Left ventricle myocardium inferior (tissue), 1 donor: ENCODE data around the gene SUN2. TPM values are rescaled to one million over a fixed set of nuclear protein-coding genes. Genes with fewer than 3 reads are reported as not detected.

Experiments used
- DNase-seq: peaks from one replicate; pipeline ENCODE4 v3.0.0-alpha.2; 2020
- H3K27ac ChIP-seq: fragments of 200-600 bp; replicated peaks from 2 replicates; pipeline ENCODE4 v1.8.0; 2021
- H3K27me3 ChIP-seq: fragments of 200-600 bp; 2 replicates; pipeline ENCODE4 v1.8.0; 2021; ENCODE audit warnings: low read depth
- H3K36me3 ChIP-seq: fragments of 200-600 bp; 2 replicates; pipeline ENCODE4 v1.8.0; 2021
- H3K4me1 ChIP-seq: fragments of 200-600 bp; 2 replicates; pipeline ENCODE4 v1.8.0; 2021
- H3K4me3 ChIP-seq: fragments of 200-600 bp; 2 replicates; pipeline ENCODE4 v1.8.0; 2021; ENCODE audit warnings: mild to moderate bottlenecking, moderate library complexity
- H3K9me3 ChIP-seq: fragments of 200-600 bp; replicated peaks from 2 replicates; pipeline ENCODE4 v1.8.0; 2021
- intact Hi-C: fragments of 100-400 bp; cut with micrococcal nuclease; formaldehyde crosslinking; loops from one replicate; pipeline ENCODE4 v1.11.0; 2022
- total RNA-seq: library from RNA; stranded (reverse); fragmentation: NEBNext Ultra II Directional; extraction: Animal tissue kit (Norgen Biotek cat#: 25700); gene quantifications from one replicate; pipeline ENCODE4 v1.2.1, GENCODE V29; 2021
- TF ChIP-seq, protein P1 (sequence below): fragments of 200-600 bp; IDR thresholded peaks from 2 replicates; pipeline ENCODE4 v1.8.0; 2021; ENCODE audit warnings: antibody characterized with exemption, mild to moderate bottlenecking, borderline replicate concordance
- donor health status: DM: no; HTN: yes; CAD: no; lungs with severe emphysema.

The SUN2 gene
- total RNA-seq, 1 donor from 2014 or later = 116 TPM

DNA sequence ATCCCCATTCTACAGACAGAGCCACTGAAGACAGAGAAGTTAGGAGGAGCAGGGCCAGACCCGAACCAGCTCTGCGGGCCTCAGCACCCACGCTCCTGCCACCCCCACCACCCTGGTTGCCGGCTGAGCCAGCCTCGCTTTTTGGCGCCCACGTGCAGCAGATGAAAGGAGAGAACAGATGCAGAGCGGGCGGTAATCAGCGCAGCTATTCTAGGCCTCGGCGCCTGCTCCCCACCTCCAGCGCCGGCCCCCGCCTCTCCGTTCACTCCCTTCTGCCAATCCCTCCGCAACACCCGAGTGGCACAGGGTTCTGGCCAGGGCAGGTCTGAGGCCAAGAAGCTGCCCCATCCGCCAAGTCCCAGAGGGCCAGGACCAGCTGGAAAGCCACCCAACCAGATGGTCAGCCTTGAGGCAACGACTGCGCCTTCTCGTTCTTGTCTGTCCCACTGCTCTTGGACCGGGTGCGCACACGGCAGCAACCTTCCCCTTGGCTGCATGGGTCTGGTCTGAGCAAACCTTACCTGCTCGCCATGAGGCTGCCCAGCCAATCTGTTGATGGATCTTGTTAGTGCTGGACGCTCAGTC lies 21.4 kb upstream of the SUN2 start:
- no peak overlapping the region for H3K4me3 ChIP-seq
- H3K27me3 ChIP-seq = no peaks in the 10 kb centered on the region
- no peak overlapping the region for H3K27ac ChIP-seq
- intact Hi-C loops = loop anchor here (10.0 kb wide), 1 partner anchor 338 kb away; no protein-coding TSS in a partner anchor
- TF ChIP-seq, protein P1, sequence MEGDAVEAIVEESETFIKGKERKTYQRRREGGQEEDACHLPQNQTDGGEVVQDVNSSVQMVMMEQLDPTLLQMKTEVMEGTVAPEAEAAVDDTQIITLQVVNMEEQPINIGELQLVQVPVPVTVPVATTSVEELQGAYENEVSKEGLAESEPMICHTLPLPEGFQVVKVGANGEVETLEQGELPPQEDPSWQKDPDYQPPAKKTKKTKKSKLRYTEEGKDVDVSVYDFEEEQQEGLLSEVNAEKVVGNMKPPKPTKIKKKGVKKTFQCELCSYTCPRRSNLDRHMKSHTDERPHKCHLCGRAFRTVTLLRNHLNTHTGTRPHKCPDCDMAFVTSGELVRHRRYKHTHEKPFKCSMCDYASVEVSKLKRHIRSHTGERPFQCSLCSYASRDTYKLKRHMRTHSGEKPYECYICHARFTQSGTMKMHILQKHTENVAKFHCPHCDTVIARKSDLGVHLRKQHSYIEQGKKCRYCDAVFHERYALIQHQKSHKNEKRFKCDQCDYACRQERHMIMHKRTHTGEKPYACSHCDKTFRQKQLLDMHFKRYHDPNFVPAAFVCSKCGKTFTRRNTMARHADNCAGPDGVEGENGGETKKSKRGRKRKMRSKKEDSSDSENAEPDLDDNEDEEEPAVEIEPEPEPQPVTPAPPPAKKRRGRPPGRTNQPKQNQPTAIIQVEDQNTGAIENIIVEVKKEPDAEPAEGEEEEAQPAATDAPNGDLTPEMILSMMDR = no peak
- DNase-seq = no peak
- H3K36me3 ChIP-seq = peaks cover 22% of the 10 kb centered on the region
- H3K9me3 ChIP-seq = no peaks in the 10 kb centered on the region
- H3K4me1 ChIP-seq = peaks cover 24% of the 10 kb centered on the region

DNA sequence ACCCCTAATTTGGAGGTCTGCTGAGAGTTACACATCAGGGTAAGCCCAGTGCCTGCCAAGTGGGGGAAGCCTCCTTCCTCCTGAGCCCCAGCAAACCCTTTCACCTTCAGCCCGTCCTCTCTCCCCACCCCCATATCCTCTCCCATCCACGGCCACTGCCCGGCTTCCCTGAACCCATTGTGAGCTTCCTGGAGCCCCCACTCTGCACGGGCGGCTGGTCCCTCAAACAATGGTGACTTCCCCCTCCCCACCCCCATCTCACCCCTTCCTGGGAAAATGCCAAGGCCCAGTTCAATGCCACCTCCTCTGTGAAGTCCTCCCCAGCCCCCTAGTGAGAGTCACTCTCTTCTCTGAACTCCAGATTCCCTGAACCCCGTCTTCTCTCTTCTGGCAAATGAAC lies 20.3 kb upstream of the SUN2 start:
- H3K36me3 ChIP-seq = peaks cover 19% of the 10 kb centered on the region
- H3K27me3 ChIP-seq = no peaks in the 10 kb centered on the region
- no peak overlapping the region for H3K4me3 ChIP-seq
- TF ChIP-seq, protein P1 = no peak
- peaks cover 13% of the 10 kb centered on the region for H3K4me1 ChIP-seq
- intact Hi-C loops = loop anchor here (10.0 kb wide), 1 partner anchor 339 kb away; no protein-coding TSS in a partner anchor
- no peaks in the 10 kb centered on the region for H3K9me3 ChIP-seq
- DNase-seq = no peak
- no peak overlapping the region for H3K27ac ChIP-seq

DNA sequence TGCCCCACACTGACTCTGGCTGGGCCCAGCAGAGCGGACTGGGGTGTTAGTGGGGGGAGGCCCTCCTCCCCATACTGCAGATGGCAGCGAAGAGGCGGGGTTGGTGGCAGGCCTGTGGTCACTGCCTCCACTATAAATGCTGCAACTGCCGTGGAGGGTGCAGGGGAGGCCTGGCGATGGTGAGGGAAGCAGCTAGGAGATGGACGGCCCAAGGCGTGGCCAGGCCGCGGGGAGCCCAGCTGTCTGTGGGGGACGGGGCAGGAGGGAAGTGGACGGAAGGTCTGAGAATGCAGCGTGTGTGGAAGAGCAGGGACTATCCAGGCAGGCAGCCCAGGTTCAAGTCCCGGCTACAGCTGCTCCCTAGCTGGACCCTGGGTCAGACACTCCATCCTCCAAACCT lies 19.9 kb upstream of the SUN2 start:
- no peaks in the 10 kb centered on the region for H3K27me3 ChIP-seq
- peaks cover 8% of the 10 kb centered on the region for H3K4me1 ChIP-seq
- H3K36me3 ChIP-seq = peaks cover 15% of the 10 kb centered on the region
- H3K9me3 ChIP-seq = no peaks in the 10 kb centered on the region
- intact Hi-C loops = loop anchor here (10.0 kb wide), 1 partner anchor 339 kb away; no protein-coding TSS in a partner anchor
- TF ChIP-seq, protein P1 = no peak
- no peak overlapping the region for H3K27ac ChIP-seq
- DNase-seq = no peak
- no peak overlapping the region for H3K4me3 ChIP-seq

DNA sequence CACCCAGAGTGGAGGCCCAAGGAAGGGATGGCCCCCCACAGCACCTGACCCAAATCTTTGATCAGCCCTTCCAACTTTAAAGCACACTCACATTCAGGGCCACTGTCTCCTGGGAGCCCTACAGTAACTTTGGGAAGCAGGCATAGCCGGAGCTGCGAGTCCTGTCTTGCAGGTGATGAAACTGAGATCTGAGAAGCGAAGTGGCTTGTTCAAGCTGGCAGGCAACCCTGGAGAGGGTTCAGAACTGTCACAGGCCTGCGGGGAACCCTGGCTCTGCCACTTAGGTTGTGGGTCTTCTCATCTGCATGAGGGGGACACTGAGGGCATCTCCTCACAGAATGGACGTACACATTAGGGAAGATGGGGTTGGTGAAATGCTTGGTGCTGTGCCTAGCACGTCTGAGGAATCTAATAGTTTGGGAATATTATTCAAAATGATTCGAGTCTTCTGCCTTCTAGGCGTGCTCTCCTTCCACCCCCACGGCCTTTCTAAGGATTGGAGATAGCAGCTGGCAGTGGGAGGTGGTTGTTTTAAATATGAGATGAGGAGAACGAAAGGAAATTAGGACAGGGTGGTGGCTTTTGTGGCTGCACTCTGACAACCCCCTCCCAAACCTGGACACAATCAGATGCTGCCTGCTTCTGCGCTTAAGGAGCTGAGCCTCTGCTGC lies 18.8 kb upstream of the SUN2 start:
- no peaks in the 10 kb centered on the region for H3K9me3 ChIP-seq
- TF ChIP-seq, protein P1 = no peak
- DNase-seq = no peak
- intact Hi-C loops = loop anchor here (10.0 kb wide), 1 partner anchor 340 kb away; no protein-coding TSS in a partner anchor
- H3K36me3 ChIP-seq = peaks cover 7% of the 10 kb centered on the region
- no peaks in the 10 kb centered on the region for H3K27me3 ChIP-seq
- no peaks in the 10 kb centered on the region for H3K4me1 ChIP-seq
- H3K27ac ChIP-seq = no peak overlapping the region
- H3K4me3 ChIP-seq = no peak overlapping the region

DNA sequence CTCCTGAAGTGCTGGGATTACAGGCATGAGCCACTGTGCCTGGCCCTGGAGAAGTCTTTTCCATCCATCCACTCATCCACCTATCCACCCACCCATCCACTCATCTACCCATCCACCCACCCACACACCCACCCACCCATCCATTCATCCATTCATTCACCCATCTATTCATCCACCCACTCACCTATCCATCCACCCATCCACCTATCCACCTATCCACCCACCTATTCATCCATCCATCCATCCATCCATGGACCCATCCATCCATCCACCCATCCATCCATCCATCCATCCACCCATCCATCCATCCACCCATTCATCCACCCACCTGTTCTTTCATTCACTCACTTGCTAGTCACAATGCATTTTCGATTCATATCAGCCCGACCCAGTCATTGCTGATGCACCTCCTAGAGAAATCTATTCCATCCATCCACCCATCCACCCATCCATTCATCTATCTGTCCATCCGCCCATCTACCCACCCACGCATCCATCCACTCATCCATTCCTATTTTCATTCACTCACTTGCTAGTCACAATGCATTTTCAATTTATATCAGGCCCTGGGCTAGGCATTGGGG lies 17.7 kb upstream of the SUN2 start:
- intact Hi-C loops = loop anchor here (10.0 kb wide), 1 partner anchor 341 kb away; no protein-coding TSS in a partner anchor
- Histone ChIP-seq H3K9me3 (no peaks in the 10 kb centered on the region), H3K27me3 (no peaks in the 10 kb centered on the region), H3K27ac (no peak overlapping the region), H3K4me1 (peaks cover 3% of the 10 kb centered on the region), H3K36me3 (no peaks in the 10 kb centered on the region), H3K4me3 (no peak overlapping the region)
- DNase-seq = no peak
- TF ChIP-seq, protein P1 = no peak
